K562 (cell line): ENCODE results near the gene CPT1B. TPM values are rescaled to one million over a fixed set of nuclear protein-coding genes. Genes with fewer than 3 reads are reported as not detected.

Experiments
- ATAC-seq: fragments of 200-7000 bp; cut with Tn5 transposase; 3 replicates; pipeline ENCODE4 v1.9.1; 2020; ENCODE audit warnings: moderate library complexity
- BruUV-seq: library from RNA; stranded (reverse); fragments of 400-500 nt; replicated peaks from 2 replicates; lab custom pipeline; 2021; lab: Mats Ljungman, UMichigan
- CTCF ChIA-PET: fragments of 300-600 bp; formaldehyde crosslinking; extraction: SDS; loops from one replicate; lab custom pipeline; 2021; ENCODE audit warnings: low intra/inter-chr PET ratio; lab: Yijun Ruan, JAX
- POLR2A ChIA-PET: fragments of 300-600, 350-650 bp; sonication (Branson Sonifier 250); formaldehyde crosslinking; extraction: SDS; loops from one replicate; lab custom pipeline; 2021; ENCODE audit warnings: antibody characterized with exemption, inconsistent platforms; lab: Yijun Ruan, JAX
- DNase-seq, 4 experiments: peaks; one replicate each; pipeline versions ENCODE4 v3.0.0 to v3.0.0-alpha.2; 2011 to 2018; ENCODE audit warnings: low spot score in 3 of 4, mixed read lengths in 3 of 4; ENCODE audit errors: extremely low read depth in 1 of 4
- FAIRE-seq: peaks from 2 replicates; lab custom pipeline; 2011; peaks lifted over from hg19 to GRCh38; lab: Jason Lieb, UNC
- H2AFZ ChIP-seq: 2 replicates; pipeline ENCODE4 v1.6.0; 2011; ENCODE audit warnings: low read depth, low read length, control low read depth, inconsistent platforms
- H3K27ac ChIP-seq: fragments of 200-600 bp; 3 replicates; pipeline ENCODE4 v1.8.0; 2011; ENCODE audit warnings: low read depth, mild to moderate bottlenecking, control low read depth, inconsistent platforms, low read length, moderate library complexity, mixed read lengths; ENCODE audit errors: extremely low read depth
- H3K27me3 ChIP-seq, 2 experiments: fragments of 300-600 bp in 1 of 2; 2 replicates in 1 of 2; 3 replicates in 1 of 2; pipeline versions ENCODE4 v1.6.0 to v1.8.0; 2011; ENCODE audit warnings: inconsistent platforms in 2 of 2, low read length in 2 of 2, mild to moderate bottlenecking in 1 of 2, mixed read lengths in 1 of 2, moderate library complexity in 1 of 2; ENCODE audit not compliant: control insufficient read depth in 2 of 2, insufficient read depth in 2 of 2
- H3K36me3 ChIP-seq: fragments of 300-600 bp; 3 replicates; pipeline ENCODE4 v1.8.0; 2011; ENCODE audit warnings: mild to moderate bottlenecking, low read length, inconsistent platforms; ENCODE audit not compliant: control insufficient read depth, insufficient read depth
- H3K4me1 ChIP-seq, 2 experiments: fragments of 200-600 bp in 1 of 2; replicated peaks in 1 of 2; 2 replicates in 1 of 2; 3 replicates in 1 of 2; pipeline versions ENCODE4 v1.5.1 to v1.8.0; 2011; ENCODE audit warnings: inconsistent platforms in 2 of 2, low read length in 2 of 2, mild to moderate bottlenecking in 1 of 2, mixed read lengths in 1 of 2, moderate library complexity in 1 of 2; ENCODE audit not compliant: control insufficient read depth in 2 of 2, insufficient read depth in 2 of 2
- H3K4me2 ChIP-seq: 2 replicates; pipeline ENCODE4 v1.6.1; 2011; ENCODE audit warnings: low read length, control low read depth, inconsistent platforms, mixed read lengths; ENCODE audit not compliant: insufficient read depth
- H3K4me3 ChIP-seq: fragments of 200-600 bp; sonication (generic), shearing (Covaris generic); 2 replicates; pipeline ENCODE4 v1.5.1; 2016; ENCODE audit warnings: control low read depth, inconsistent platforms
- H3K79me2 ChIP-seq: fragments of 200-600 bp; 3 replicates; pipeline ENCODE4 v1.8.0; 2011; ENCODE audit warnings: low read length, inconsistent platforms; ENCODE audit not compliant: control insufficient read depth, insufficient read depth
- H3K9ac ChIP-seq, 2 experiments: 2 replicates each; pipeline versions ENCODE4 v1.6.0 to v1.6.1; 2011; ENCODE audit warnings: low read depth in 2 of 2, low read length in 2 of 2, control low read depth in 1 of 2, inconsistent platforms in 1 of 2, mild to moderate bottlenecking in 1 of 2, mixed read lengths in 1 of 2; ENCODE audit not compliant: insufficient read depth in 1 of 2
- H3K9me1 ChIP-seq: one replicate; pipeline ENCODE4 v1.6.0; 2011; ENCODE audit warnings: inconsistent platforms, mild to moderate bottlenecking, low read length, moderate library complexity; ENCODE audit not compliant: control insufficient read depth, insufficient read depth
- H3K9me3 ChIP-seq: replicated peaks from 2 replicates; pipeline ENCODE4 v1.5.1; 2011; ENCODE audit warnings: low read depth, low read length, inconsistent platforms; ENCODE audit not compliant: control insufficient read depth, insufficient read depth
- H4K20me1 ChIP-seq: replicated peaks from 2 replicates; pipeline ENCODE4 v1.6.1; 2011; ENCODE audit warnings: low read length, inconsistent platforms, mixed read lengths; ENCODE audit not compliant: control insufficient read depth, insufficient read depth
- BRF1 ChIP-seq: IDR thresholded peaks from 3 replicates; pipeline ENCODE4 v1.6.1; 2011; ENCODE audit warnings: borderline replicate concordance, mild to moderate bottlenecking; ENCODE audit not compliant: insufficient read length; ENCODE audit errors: extremely low read depth
- CTCFL ChIP-seq: IDR thresholded peaks from 2 replicates; pipeline ENCODE4 v1.6.1; 2011; ENCODE audit warnings: borderline replicate concordance, low read depth, mild to moderate bottlenecking, moderate library complexity, low read length; ENCODE audit not compliant: insufficient read depth, poor library complexity, severe bottlenecking
- DDX20 ChIP-seq: fragments of 450-650 bp; IDR thresholded peaks from 2 replicates; pipeline ENCODE4 v1.6.1; 2016; ENCODE audit warnings: missing genetic modification characterization, low read depth, mild to moderate bottlenecking, missing compliant biosample characterization, moderate library complexity
- DIDO1 ChIP-seq: fragments of 450-650 bp; IDR thresholded peaks from 2 replicates; pipeline ENCODE4 v1.6.1; 2016; ENCODE audit warnings: low read depth, missing biosample characterization, missing genetic modification characterization
- ETV6 ChIP-seq, 3 experiments: fragments of 150-350 bp in 1 of 3; sonication (generic) in 1 of 3; formaldehyde crosslinking in 1 of 3; IDR thresholded peaks; 2 replicates each; pipeline versions ENCODE4 v1.6.1 to v1.8.0; 2014 to 2022; ENCODE audit warnings: borderline replicate concordance in 2 of 3, low read depth in 2 of 3, antibody characterized with exemption in 1 of 3, low read length in 1 of 3, mild to moderate bottlenecking in 1 of 3, missing genetic modification reagents in 1 of 3
- HEY1 ChIP-seq: fragments of 250-450 bp; sonication (Bioruptor Pico); IDR thresholded peaks from 2 replicates; pipeline ENCODE4 v1.5.0; 2020; ENCODE audit warnings: mild to moderate bottlenecking, moderate library complexity, borderline replicate concordance
- KLF16 ChIP-seq: IDR thresholded peaks from 2 replicates; pipeline ENCODE4 v1.6.1; 2016; ENCODE audit warnings: antibody characterized with exemption
- MTA3 ChIP-seq: fragments of 450-650 bp; formaldehyde crosslinking; IDR thresholded peaks from 2 replicates; pipeline ENCODE4 v1.6.1; 2017; ENCODE audit warnings: mild to moderate bottlenecking, borderline replicate concordance
- NCOA4 ChIP-seq: fragments of 450-650 bp; IDR thresholded peaks from 2 replicates; pipeline ENCODE4 v1.6.1; 2018; ENCODE audit warnings: mild to moderate bottlenecking; ENCODE audit not compliant: partially characterized antibody
- NR2F6 ChIP-seq: fragments of 450-650 bp; formaldehyde crosslinking; IDR thresholded peaks from 2 replicates; pipeline ENCODE4 v1.4.0; 2020; ENCODE audit warnings: mild to moderate bottlenecking
- PHTF2 ChIP-seq: fragments of 250-450 bp; sonication (Bioruptor Pico); IDR thresholded peaks from 2 replicates; pipeline ENCODE4 v1.5.0; 2021; ENCODE audit warnings: mild to moderate bottlenecking
- RNF219 ChIP-seq: fragments of 250-450 bp; sonication (Bioruptor Pico); IDR thresholded peaks from 2 replicates; pipeline ENCODE4 v1.5.0; 2022; ENCODE audit warnings: mild to moderate bottlenecking
- SNAPC5 ChIP-seq: fragments of 250-450 bp; sonication (Bioruptor Pico); IDR thresholded peaks from 2 replicates; pipeline ENCODE4 v1.8.0; 2021; ENCODE audit warnings: moderate library complexity, mild to moderate bottlenecking, inconsistent platforms
- UBTF ChIP-seq, 2 experiments: IDR thresholded peaks; 2 replicates each; pipeline ENCODE4 v1.6.1; 2012; ENCODE audit warnings: improper control_type of control experiment in 2 of 2, low read depth in 2 of 2, low read length in 2 of 2, borderline replicate concordance in 1 of 2
- ZBED1 ChIP-seq: IDR thresholded peaks from 2 replicates; pipeline ENCODE4 v1.6.1; 2014
- ZBTB7A ChIP-seq: IDR thresholded peaks from 2 replicates; pipeline ENCODE4 v1.6.1; 2011; ENCODE audit warnings: low read depth, mild to moderate bottlenecking, low read length, moderate library complexity, borderline replicate concordance; ENCODE audit not compliant: control insufficient read depth
- WGBS: fragments of 100-300 bp; shearing (Covaris generic); methylation state at CpG from one replicate; pipeline ENCODE4 v1.1.6; 2016; ENCODE audit warnings: low coverage, mixed read lengths; ENCODE audit not compliant: insufficient coverage; ENCODE audit errors: missing lambda C conversion rate; 5-methylcytosine and 5-hydroxymethylcytosine counted together
- in situ Hi-C: fragments of 300-500 bp; cut with MboI; formaldehyde crosslinking; loops from 4 replicates; pipeline ENCODE4 v1.15.0; 2018; ENCODE audit warnings: inconsistent platforms, mixed read lengths
- intact Hi-C: fragments of 100-400 bp; cut with micrococcal nuclease; formaldehyde crosslinking; loops from 2 replicates; pipeline ENCODE4 v1.14.2; 2022
- polyA plus RNA-seq, 8 experiments: library from polyadenylated mRNA; depleted of rRNA in 4 of 8; stranded (reverse) in 5 of 8; unstranded in 3 of 8; fragments of >200 nt; fragmentation: Nextera tagmentation in 2 of 8; fragmentation: Illumina TruSeq in 1 of 8; extraction: Ambion mirVana in 2 of 8; extraction: Trizol in 1 of 8; gene quantifications; 2 replicates each; pipeline versions ENCODE4 v1.2.1 to v1.2.3, GENCODE V29; 2011 to 2014; ENCODE audit warnings: inconsistent platforms in 1 of 8, missing spikeins in 1 of 8
- total RNA-seq, 7 experiments: library from RNA; depleted of rRNA in 6 of 7; stranded (reverse); fragments of >200 nt in 6 of 7; fragmentation: Illumina TruSeq in 2 of 7; extraction: Trizol in 2 of 7; gene quantifications; 2 replicates each; pipeline versions ENCODE4 v1.2.1 to v1.2.3, GENCODE V29; 2011 to 2021; ENCODE audit warnings: low replicate concordance in 1 of 7

The CPT1B gene
- total and polyA plus RNA-seq, 9 of the 15 experiments (the other 6 are each of a cell fraction or from before 2014, with no cell fraction given): 0.35 to 6.1 (median 2.6) TPM

- intact Hi-C loops: no loop called here
- ATAC-seq (no peak), FAIRE-seq (no peak), DNase-seq (no peak)
- Histone ChIP-seq H3K9me1 (no peaks in the 10 kb centered on the region), H3K4me1 (no peaks in the 10 kb centered on the region; a peak in 1 of 5 replicates), H3K4me3 (no peak overlapping the region), H3K4me2 (no peak overlapping the region), H3K9ac (no peak overlapping the region), H2AFZ (no peak overlapping the region), H3K79me2 (no peaks in the 10 kb centered on the region), H3K9me3 (no peaks in the 10 kb centered on the region), H3K27me3 (0 out of 5 replicates have a peak, but pooled peaks cover 0 to 4% of the 10 kb centered on the region in 2 experiments), H3K36me3 (no peaks in the 10 kb centered on the region), H3K27ac (no peak overlapping the region), H4K20me1 (no peaks in the 10 kb centered on the region)
- BruUV-seq: no TSS peak
- in situ Hi-C loops: no loop called here
- ChIA-PET POLR2A (interaction anchor here (0.6 to 1.6 kb wide), 3 partner anchors 8 to 23 kb away, joined by 3 to 6 read pairs (median 3); no protein-coding TSS in a partner anchor), CTCF (no interaction called here)
- 30% methylated on average over 5 of the region's 5 CpGs for WGBS
- no peak for TF ChIP-seq HEY1
- no peak for TF ChIP-seq NR2F6 (CRISPR knock-in tag)
- TF ChIP-seq ZBTB7A: no peak
- TF ChIP-seq NCOA4: no peak
- TF ChIP-seq UBTF (IDR thresholded peaks at IDR 0.05; ENCODE audit: borderline replicate concordance in 1 of 2, low read depth in 2 of 2, low read length in 2 of 2): no peak
- TF ChIP-seq CTCFL: no peak
- no peak for TF ChIP-seq ETV6 (IDR thresholded peaks at IDR 0.05; ENCODE audit: borderline replicate concordance in 1 of 2, low read depth in 2 of 2, low read length in 1 of 2)
- no peak for TF ChIP-seq ETV6 (CRISPR knock-in tag; IDR thresholded peaks at IDR 0.05; ENCODE audit: borderline replicate concordance)
- TF ChIP-seq BRF1: no peak
- no peak for TF ChIP-seq RNF219 (CRISPR knock-in tag)
- TF ChIP-seq PHTF2 (CRISPR knock-in tag): no peak
- TF ChIP-seq DIDO1 (tag): no peak
- TF ChIP-seq KLF16: no peak
- no peak for TF ChIP-seq SNAPC5 (CRISPR knock-in tag)
- TF ChIP-seq ZBED1: no peak
- TF ChIP-seq DDX20: no peak
- no peak for TF ChIP-seq MTA3
These were observed 21.5 kb downstream of the CPT1B start for GRCh38 chr22:50556703-50557102.
